ENCODE measurements around the gene TBX4.

Gene TBX4

GRCh38 chr17:61451538-61452300, 503 bp upstream of the TBX4 start:
- TF ChIP-seq, protein P1, sequence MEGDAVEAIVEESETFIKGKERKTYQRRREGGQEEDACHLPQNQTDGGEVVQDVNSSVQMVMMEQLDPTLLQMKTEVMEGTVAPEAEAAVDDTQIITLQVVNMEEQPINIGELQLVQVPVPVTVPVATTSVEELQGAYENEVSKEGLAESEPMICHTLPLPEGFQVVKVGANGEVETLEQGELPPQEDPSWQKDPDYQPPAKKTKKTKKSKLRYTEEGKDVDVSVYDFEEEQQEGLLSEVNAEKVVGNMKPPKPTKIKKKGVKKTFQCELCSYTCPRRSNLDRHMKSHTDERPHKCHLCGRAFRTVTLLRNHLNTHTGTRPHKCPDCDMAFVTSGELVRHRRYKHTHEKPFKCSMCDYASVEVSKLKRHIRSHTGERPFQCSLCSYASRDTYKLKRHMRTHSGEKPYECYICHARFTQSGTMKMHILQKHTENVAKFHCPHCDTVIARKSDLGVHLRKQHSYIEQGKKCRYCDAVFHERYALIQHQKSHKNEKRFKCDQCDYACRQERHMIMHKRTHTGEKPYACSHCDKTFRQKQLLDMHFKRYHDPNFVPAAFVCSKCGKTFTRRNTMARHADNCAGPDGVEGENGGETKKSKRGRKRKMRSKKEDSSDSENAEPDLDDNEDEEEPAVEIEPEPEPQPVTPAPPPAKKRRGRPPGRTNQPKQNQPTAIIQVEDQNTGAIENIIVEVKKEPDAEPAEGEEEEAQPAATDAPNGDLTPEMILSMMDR (conservative IDR thresholded peaks at IDR 0.05; ENCODE audit: low read depth, low read length), result no peak
- H3K4me3 ChIP-seq (ENCODE audit: low read length), result no peak overlapping the region

GRCh38 chr17:61453566-61454380, 1.6 kb downstream of the TBX4 start:
- no peak overlapping the region for H3K4me3 ChIP-seq (ENCODE audit: low read length)
- TF ChIP-seq, protein P1 (conservative IDR thresholded peaks at IDR 0.05; ENCODE audit: low read depth, low read length), result no peak
- no peak for DNase-seq (ENCODE audit: low read depth)

More at GRCh38 chr17:61451538-61452300, 503 bp upstream of the TBX4 start:
- no peak for DNase-seq (ENCODE audit: low read depth)

- no peak for DNase-seq (ENCODE audit: low read depth)
- TF ChIP-seq, protein P1 (conservative IDR thresholded peaks at IDR 0.05; ENCODE audit: low read depth, low read length), result no peak
Observed at GRCh38 chr17:61454381-61455323, 2.4 kb downstream of the TBX4 start.

DNA sequence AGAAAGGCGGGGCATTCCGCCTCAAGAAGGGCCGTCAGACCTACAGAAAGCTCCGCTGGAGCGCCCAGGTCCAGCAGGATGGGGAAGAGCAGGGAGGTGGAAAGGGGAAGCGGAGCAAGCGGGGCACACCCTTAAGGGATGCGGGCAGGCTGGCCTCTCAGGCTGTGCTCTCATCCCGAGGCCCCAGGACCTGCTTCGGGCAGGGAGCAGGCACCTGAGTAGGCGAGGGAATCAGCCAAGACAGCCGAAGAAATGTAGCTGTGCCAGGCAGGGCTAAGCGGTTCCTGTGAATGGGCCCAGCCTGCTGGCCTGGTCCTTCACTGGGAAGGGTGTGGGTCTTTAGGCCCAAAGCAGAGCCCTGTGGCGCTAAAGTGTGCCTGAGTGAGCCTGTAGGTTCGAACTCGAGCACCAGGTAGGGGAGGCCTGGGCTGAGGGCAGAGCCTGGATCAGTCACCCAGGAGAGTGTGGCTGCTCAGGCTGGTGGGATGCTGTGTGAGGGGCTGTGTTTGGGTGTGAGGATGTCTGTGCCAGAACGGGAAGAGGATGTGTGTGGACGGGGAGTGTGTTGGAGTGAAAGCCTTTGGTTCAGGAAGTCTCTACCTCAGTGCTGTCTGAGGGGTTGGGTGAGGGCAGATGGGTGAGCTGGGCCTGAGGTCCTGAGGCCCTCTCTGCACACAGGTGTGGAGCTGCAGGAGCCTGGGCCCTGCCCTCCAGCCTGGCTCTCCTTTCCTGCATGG, 3.3 kb downstream of the TBX4 start:
- TF ChIP-seq, protein P1 (conservative IDR thresholded peaks at IDR 0.05; ENCODE audit: low read depth, low read length), result no peak
- no peak overlapping the region for H3K4me3 ChIP-seq (ENCODE audit: low read length)
- no peak for DNase-seq (ENCODE audit: low read depth)

More at GRCh38 chr17:61454381-61455323, 2.4 kb downstream of the TBX4 start:
- H3K4me3 ChIP-seq (ENCODE audit: low read length), result no peak overlapping the region

DNA sequence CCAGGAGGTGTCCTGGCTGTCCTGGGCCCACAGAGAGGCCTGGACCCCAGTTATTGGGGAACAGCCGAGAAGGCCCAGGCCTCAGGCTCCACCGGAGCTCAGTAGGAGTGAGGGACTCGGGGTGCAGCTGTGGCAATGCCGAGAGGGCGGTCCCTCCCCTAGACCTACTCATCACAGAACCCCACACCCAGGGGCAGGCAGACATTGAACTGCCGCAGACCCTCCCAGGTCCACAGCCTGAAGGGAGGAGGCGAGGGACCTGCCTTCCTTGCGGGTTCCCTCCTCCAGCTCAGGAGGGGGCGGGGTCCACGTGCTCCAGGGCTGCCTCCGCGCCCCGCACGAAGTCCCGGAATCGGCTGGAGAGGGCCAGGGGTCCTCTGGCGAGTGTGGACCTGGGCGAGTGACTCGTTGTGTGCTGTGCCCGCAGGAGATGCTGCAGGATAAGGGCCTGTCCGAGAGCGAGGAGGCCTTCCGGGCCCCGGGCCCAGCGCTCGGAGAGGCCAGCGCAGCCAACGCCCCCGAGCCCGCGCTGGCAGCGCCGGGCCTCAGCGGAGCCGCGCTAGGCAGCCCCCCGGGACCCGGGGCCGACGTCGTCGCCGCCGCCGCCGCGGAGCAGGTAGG, 3.9 kb downstream of the TBX4 start:
- TF ChIP-seq, protein P1 (conservative IDR thresholded peaks at IDR 0.05; ENCODE audit: low read depth, low read length), result no peak
- no peak for DNase-seq (ENCODE audit: low read depth)
- H3K4me3 ChIP-seq (ENCODE audit: low read length), result no peak overlapping the region

Measured in retinal pigment epithelial cell (primary cell).